ENCODE results near the gene CHD5.

- TF ChIP-seq CTCF (IDR thresholded peaks at IDR 0.05 in 4 of 5, conservative IDR thresholded peaks at IDR 0.05 in 1 of 5) = no peak
- TF ChIP-seq POLR2A (IDR thresholded peaks at IDR 0.05) = no peak
Observed at GRCh38 chr1:6125366-6125765, 54.8 kb downstream of the CHD5 start.

All from gastrocnemius medialis (tissue), 4 donors.